NOMO-1 treated with dmso at 0.1 percent for 144 hours (cell line): Measurements from ENCODE around the gene DOCK1.
"Not testable (repeated sequence)": the region's sequence is repeated elsewhere in the genome, so short reads cannot be mapped to it uniquely, and the experiment has no call there.

Experiments used
- DNase-seq: peaks from one replicate; lab custom pipeline; 2025; ENCODE audit not compliant: unreplicated experiment; lab: John Stamatoyannopoulos, UW

Gene DOCK1

DNA sequence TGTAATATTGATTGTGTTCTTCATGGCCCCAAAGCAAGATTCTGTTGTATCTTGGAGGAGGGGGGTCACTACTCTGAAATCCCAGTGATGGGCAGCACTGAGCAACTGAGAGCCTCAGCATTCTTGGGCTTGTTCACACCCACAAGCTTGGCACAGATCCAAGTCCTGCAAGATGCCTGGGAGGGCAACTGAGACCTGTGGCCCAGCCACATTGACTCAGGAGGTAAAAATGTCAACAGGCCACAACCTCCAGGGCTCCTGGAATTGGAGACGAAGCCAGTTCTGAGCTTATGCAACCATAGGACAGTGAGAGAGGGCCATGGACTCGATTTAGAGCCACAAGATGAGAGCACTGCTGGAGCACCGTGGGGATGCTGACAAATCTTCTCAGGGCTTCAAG is 3.1 kb upstream of the DOCK1 start:
- no peak for DNase-seq

DNA sequence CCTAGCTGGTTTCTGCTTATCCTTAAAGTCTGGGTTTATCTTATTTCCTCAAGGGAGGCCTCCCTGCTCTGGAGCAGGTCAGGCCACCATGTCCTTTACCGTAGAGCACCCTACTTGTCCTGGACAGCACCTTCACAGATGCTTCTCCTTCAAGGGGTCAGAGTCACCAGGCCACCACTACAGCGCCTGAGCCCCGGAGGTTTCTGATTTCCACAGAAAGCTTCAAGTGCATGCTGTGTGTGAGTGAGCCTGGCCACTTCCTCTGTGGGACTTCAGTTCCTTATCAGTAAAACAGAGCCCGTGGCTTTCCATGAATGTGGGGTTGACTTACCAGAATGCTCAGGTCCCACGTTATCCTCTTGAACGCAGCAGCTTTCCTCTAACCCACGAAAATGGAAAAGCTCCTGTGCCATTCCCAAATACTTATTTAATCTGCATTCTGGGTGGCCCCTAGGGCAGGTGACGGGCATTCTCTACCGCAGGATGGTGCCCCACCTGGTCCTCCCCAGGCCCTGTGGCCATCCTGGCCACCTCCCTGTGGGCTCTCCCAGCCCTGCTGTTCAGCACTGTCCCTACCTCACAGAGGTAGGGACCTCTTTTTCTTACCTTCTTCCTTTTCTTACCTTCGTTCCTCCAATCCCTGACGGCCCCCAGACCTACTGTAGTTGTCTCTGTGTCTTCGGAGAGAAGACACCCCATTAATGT is 1.4 kb upstream of the DOCK1 start:
- DNase-seq = no peak

DNA sequence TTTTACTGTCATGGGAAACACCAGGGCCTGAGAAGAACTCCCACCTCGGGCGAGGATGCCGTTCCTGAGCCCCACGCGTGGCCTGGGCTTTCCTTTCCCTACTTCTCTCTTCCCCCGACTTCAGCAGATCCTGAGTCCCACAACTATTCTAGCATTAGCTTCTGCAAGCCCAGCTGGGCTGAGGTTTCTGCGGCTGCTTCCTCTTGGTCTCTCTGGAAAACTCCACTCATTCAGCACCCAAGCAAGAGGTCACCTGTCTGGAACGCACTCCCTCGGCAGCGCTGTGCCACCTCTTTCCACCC is 761 bp upstream of the DOCK1 start:
- DNase-seq = no peak

DNA sequence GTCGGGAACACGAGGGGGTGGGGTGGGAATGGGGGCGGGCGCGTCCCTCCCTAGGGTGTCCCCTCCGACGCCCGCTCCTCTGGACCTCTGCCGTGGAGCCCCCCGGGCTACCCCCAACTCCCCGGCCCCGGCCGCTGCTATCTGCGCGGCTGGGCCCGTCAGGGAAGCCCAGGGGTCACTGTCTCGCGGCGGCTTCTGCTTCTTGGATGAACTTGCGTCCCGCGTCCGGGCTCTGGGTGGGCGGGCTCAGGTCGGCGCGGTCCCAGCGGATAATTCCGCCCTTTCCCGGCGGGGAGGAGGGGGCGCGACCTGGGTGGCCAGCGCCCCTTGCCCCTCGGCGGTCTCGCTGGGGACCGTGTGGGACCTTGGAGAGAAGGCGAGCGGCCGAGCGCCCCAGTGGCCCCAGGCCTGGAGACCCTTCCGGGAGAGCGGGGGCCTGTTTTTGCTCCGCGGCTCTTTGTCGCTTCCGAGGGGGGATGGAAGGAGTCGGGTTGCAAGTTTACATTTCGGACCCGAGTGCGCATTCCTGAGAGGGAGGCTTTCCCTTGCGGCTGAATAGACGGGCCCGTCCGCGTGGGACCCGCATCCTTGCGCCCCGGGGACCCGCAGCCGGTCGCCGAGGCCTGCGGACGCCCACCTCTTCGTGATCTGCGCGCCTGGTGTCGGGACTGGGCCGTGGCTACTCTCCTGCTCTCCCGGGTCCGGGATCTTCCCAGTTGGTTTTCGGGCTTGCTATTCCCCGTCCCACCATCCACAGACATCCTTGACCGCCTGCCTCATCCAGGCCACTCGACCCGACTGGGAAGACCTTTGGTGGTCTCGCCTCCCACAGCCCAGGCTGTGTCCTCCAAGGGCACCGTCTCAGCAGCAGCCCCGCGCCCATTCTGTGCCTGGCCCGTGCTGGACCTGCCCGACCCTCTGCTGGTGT is 812 bp downstream of the DOCK1 start:
- DNase-seq = no peak

DNA sequence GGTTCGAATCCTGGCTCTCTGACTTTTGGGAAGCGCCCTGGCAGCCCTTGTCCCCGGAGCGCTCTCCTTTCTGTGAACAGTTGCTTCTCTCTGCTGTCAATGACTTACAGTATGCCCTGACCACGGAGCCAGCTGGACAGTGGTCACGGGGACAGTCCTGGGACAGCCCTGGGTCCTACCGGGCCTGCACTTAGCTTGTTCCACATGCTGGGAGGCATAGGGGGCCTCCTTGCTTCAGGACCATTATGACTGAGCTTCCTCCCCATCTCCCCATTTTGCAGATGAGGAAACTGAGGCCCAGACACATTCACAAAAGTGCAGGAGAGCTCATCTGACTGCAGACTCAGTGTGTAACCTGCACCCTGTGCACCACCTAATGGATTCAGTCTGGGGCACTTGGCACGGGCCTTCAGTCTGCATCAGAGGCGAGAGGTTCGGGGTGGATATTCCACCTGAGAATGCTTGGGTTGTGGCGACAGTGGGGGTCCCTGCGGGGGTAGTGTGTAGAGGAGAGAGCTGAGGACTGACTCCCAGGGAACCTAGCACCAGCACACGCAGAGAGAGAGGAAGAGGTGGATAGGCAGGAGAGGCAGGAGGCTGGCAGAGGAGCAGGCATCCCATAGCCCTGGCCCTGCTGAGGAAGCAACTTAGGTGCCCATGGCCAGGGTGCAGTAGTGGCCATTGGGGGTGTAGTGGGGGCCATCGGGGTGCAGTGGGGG is 1.6 kb downstream of the DOCK1 start:
- DNase-seq = no peak

DNA sequence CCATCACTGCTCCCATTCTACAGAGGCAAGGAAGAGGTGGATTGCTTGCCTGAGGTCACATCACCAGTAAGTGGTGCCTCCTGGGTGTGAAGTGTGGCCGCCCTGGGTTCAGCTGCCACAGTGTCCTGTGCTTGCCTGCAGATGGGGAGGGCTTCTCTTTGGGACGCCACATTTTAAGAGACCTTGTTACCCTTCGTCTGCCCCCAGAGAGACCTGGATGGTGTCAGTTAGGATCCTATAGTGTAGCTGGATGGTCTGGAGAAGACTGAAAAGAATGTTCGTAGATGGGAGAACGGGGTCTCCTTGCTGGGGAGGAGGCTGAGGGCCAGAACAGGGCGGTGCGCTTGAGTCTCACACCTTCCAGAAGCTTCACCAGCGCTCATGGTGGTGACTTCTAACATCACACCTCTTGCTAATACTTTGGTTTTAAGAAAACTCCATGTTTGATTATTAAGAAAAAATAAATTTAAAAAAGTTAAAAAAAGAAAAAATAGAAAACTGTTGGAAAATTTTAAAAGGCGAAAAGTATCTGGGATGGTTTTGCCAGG is 2.3 kb downstream of the DOCK1 start:
- DNase-seq = no peak

DNA sequence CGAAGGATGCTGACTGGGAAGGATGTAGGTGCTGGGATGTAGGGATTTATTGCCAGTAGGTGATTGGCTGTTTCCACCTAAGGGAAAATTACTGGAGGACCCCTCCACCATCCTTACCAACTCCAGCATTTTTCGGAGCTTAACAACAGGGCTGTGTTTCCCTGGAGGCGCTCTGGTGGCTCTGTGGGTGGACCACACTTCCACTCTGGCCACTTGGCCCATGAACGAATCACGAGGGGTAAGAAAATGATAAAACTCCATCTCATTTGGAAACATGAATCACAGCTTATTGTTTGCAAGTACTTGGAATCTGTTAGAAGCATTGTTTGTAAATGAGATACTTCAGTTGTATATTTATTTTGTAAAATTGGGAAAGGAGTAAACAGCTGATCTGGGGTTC is 3.0 kb downstream of the DOCK1 start:
- DNase-seq = no peak

DNA sequence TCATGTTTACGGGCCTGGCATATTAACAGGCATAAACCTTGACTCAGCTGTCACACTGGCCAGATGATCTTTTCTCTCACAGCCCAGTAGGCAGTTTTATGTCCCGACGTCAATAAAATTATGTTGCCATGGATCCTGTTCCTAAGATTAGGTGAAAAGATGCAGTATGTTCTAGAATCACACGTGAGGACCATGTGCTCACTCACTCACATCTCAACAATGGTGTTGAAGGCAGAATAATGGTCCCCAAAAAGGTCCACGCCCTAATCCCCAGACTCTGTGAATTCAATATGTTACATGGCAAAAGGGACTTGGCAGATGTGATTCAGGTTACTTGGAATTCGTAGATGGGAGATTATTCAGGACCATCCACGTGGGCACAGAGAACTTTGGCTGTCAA is 3.5 kb downstream of the DOCK1 start:
- no peak for DNase-seq

DNA sequence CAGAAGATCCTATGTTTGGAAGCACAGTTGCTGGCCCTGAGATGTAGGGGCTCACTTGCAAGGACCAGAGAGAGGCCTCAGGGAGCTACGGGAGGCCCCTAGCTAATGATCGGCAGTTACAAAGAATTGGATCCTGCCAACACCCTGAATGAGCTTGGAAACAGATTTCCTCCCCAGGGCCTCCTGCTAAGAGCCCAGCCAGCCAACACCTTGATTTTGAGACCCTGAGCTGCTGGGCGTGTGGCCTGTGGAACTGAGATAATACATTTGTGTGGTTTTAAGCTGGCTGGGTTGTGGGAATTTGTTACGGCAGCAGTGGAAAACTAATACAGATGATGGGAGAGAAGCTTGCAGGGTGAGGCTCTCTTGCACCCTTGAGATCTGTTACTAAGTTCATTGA is 3.9 kb downstream of the DOCK1 start:
- no peak for DNase-seq

DNA sequence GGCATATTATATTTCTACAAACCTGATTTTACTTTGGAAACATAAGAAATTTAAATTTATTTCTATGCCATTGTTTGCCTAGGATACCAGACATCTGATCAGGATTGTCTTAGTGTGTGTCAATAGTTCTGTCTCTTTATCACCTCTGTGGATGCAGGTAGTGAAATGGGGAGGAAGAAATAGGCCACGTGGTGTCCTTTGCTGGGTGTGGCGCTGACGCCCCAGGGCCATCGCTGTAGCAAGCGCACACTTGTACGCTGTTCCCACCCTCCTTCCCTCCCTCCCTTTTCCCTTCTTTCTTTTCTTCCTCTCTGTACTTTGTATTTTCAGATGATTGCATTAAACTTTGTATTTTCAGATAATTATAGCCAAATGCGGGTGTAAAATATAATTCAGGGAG is 5.0 kb downstream of the DOCK1 start:
- DNase-seq = no peak

DNA sequence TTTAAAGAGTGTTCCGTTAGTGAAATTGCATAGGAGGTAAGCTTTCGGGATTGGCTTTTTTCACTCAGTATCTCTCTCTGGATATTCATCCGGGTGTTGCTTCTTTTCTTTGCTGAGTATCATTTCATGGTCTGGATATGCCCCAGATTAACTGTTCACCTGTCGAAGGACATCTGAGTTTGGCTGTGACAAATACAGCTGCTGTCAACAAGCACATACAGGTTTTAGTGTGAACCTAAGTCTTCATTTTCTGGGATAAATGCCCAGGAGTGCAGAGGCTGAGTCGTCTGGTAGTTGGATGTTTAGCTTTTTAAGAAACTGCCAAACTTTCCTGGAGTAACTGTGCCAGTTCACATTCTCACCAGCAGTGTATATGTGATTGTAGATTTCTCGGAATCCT is 5.6 kb downstream of the DOCK1 start:
- no peak for DNase-seq

DNA sequence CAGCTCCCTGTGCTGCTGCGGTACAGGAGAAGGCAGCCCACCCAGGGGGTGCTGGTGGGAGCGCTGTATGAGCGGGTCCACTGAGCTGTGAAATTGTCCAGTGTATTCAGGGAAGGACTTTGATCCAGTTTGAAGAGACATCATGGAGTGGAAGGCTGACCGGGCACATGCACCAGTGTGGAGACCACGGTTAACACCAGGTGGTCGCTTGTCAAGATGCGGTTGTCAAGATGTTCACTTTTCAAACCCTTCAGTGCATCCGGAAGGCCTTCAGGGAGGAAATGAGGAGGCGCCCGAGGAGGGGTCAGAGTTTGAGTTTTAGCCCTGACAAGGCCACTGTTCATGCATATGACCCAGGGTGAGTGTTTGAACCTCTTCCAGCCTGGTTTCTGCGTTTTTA is 6.1 kb downstream of the DOCK1 start:
- no peak for DNase-seq

DNA sequence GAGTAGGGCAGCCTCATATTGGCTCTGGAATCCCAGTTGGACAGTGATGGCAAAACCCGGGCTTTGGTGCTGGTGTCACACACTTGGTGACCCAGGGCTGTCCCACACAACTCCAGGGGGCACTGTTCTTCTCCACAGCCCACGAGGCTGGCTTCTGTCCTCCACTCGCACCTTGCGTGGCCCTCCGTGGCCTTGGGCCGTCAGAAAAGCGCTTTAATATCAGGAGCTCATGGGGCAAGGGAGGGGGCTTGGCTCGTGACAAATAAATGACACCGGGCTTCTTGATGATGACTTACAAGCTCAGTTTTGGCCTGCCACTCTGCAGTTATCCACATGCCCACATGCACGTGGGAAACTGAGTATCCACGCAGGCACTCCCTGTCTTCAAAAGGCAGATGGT is 8.1 kb downstream of the DOCK1 start:
- DNase-seq = no peak

DNA sequence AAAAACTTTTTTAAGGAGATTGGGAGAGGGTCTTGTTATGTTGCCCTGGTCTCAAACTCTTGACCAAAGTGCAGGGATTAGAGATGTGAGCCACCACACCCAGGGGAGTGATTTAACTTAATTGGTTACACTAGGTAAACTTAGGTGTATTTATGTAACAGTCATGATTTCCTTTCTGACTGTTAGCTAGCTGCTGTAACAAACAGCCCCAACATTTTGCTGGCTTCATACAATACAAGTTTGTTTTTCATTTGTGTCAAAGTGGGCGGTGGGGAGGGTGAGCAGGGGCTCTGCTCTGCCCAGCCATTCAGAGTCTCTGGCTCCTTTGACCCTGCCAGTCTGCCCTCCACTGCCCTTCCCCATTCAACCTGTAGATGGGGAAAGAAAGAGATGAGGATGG is 9.3 kb downstream of the DOCK1 start:
- no peak for DNase-seq

DNA sequence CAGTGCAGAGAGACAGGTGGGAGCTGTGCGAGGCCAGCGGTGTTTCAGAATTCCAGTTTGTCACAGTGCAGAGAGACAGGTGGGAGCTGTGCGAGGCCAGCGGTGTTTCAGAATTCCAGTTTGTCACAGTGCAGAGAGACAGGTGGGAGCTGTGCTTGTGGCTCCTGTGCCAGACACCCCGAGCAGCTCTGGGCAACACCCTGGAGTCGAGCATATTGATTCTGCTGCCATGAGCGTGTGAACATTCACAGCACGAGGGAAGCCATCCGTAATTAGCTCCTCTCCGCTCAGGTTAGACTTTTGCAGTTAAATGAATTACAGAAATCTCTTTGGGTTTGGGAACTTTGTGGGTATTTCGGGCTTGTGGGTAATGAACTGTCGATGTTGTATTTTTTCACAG is 11.7 kb downstream of the DOCK1 start:
- DNase-seq = not testable (repeated sequence)

DNA sequence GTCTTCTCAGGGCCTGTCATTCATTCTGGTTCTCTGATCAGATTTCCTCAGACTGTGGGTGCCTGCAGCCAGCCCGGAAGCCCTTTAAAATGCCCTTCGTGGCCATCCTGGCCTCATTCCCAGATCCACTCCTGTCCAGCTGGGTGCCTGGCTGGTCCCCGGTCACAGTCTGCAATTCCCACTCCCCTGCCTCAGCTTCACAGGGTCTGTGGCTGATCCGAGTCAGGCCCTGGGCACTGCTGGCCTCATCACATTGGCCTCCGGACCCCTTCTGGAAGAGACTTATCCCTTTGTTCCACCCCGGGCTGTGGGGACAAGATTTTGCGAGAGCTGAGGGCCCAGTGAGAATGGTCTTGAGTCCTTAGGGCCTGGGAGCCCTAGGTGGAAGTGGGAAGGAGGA is 12.1 kb downstream of the DOCK1 start:
- no peak for DNase-seq

DNA sequence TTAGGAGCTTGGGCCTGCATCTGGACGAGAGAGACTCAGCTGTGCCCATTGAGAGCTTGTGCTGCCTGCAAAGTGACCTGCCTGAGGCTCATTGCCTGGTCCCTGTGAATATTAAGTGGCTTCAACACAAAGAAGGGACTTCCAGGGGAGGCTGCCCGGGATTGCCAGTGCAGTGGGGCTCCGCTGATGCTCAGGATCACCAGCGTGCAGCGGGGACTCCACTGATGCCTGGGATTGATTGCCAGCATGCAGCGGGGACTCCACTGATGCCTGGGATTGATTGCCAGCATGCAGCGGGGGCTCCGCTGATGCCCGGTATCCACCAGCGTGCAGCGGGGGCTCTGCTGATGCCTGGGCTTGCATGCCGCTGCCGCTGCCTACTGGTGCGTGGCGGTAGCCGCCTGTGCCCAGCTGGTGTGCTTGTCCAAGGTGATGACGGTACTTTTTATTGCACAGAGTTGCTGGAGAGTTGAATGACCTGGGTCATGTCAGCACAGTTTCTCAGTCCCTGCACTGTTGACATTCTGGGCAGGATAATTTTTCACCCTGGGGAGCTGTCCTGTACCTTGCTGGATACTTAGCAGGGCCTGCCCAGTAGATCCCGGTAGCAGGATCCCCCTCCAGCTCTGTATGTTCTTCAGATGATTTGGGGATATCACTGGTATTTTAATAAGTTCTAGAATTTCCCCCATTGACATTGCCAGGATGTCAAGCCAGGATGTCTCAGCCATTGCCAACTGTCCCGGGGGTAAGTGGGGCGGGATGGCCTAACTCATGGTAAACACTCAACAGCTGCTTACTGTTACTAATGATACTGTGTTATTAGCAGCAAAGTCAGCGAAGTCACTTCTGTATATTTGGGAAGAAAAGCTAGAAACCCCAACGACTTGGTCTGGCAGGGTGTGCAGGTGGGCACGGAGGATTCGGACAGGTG is 13.0 kb downstream of the DOCK1 start:
- DNase-seq = no peak

DNA sequence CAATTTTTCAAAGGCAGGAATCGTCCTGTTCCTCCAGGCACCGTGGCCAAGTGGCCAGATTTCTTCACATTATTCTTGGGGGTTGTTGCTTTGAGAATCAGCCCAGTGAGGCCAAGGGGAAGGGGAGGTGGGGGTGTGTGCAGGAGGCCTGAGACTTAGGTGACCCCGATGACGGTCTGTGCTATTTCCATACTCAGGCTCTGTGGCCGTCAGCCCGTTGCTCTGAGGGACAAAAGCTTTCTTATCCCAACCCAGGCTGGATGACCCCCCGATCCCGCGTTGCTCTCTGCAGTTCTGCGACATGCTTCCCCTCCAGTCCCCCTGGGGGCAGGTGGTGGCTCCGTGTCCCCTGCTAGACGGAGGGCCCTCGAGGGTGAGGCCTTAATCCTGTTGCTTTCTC is 14.2 kb downstream of the DOCK1 start:
- no peak for DNase-seq

DNA sequence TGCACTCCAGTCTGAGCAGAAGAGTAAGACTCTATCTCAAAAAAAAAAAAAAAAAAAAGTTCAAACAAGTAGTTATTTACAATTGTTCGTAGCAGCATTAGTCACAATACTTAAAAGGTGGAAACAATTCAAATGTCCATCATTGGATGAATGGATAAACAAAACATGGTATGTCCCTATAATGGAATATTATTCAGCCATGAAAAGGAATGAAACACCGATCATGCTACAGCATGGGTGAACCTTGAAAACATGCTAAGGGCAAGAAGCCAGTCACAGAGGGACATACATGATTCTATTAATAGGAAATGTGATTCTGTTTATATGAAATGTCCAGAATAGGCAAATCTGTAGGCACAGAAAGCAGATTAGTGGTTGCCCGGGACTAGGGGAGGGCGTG is 15.9 kb downstream of the DOCK1 start:
- no peak for DNase-seq

DNA sequence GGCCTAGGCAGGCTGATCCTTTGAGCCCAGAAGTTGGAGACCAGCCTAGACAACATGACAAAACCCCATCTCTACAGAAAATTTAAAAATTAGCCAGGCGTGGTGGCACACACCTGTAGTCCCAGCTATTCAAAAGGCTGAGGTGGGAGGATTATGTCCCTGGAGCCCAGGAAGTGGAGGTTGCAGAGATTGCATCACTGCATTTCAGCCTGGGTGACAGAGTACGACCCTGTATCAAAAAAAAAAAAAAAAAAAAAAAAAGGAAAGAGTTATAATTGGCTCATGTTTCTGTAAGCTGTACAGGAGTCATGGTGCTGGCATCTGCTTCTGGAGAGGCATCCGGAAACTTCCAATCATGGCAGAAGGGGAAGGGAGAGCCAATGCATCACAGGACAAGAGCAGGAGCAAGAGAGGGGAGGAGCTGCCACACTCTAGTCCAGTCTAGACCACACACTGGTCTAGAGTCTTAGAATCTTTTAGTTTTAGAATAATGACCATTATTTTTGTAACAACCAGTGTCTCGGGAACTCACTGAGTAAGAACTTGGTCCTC is 16.8 kb downstream of the DOCK1 start:
- DNase-seq = no peak
